ENCODE measurements around the gene SEMA3E.
"Not testable (repeated sequence)": the region's sequence is repeated elsewhere in the genome, so short reads cannot be mapped to it uniquely, and the experiment has no call there.

The SEMA3E gene

GRCh38 chr7:83575436-83575835 lies 73.5 kb downstream of the SEMA3E start:
- no peak overlapping the region for H3K4me3 ChIP-seq

GRCh38 chr7:83574616-83575015 lies 74.3 kb downstream of the SEMA3E start:
- Histone ChIP-seq H3K27ac (no peak overlapping the region), H3K4me3 (no peak overlapping the region)

More at GRCh38 chr7:83575436-83575835, 73.5 kb downstream of the SEMA3E start:
- H3K27ac ChIP-seq, result no peak overlapping the region

- Histone ChIP-seq H3K4me3 (no peak overlapping the region), H3K27ac (no peak overlapping the region)
These were observed 86.0 kb downstream of the SEMA3E start for GRCh38 chr7:83562960-83563359.

- Histone ChIP-seq H3K27ac (no peak overlapping the region), H3K4me3 (no peak overlapping the region)
These were observed 86.7 kb downstream of the SEMA3E start for GRCh38 chr7:83562289-83562688.

GRCh38 chr7:83559887-83560286 lies 89.1 kb downstream of the SEMA3E start:
- no peak overlapping the region for H3K27ac ChIP-seq
- no peak overlapping the region for H3K4me3 ChIP-seq

- H3K27ac ChIP-seq, H3K4me3 ChIP-seq: not testable (repeated sequence)
These were observed 96.4 kb downstream of the SEMA3E start for GRCh38 chr7:83552556-83552955.

- Histone ChIP-seq H3K27ac (no peak overlapping the region), H3K4me3 (no peak overlapping the region)
These were observed 98.8 kb downstream of the SEMA3E start for GRCh38 chr7:83550100-83550499.

- Histone ChIP-seq H3K4me3 (no peak overlapping the region), H3K27ac (no peak overlapping the region)
These were observed 100.7 kb downstream of the SEMA3E start for GRCh38 chr7:83548250-83548649.

- no peak overlapping the region for H3K4me3 ChIP-seq
- no peak overlapping the region for H3K27ac ChIP-seq
These were observed 101.4 kb downstream of the SEMA3E start for GRCh38 chr7:83547526-83547925.

- H3K4me3 ChIP-seq, result no peak overlapping the region
- no peak overlapping the region for H3K27ac ChIP-seq
These were observed 102.4 kb downstream of the SEMA3E start for GRCh38 chr7:83546586-83546985.

- H3K4me3 ChIP-seq, result no peak overlapping the region
These were observed 107.6 kb downstream of the SEMA3E start for GRCh38 chr7:83541187-83541960.

GRCh38 chr7:83534488-83534887 lies 114.5 kb downstream of the SEMA3E start:
- no peak overlapping the region for H3K4me3 ChIP-seq
- H3K27ac ChIP-seq, result no peak overlapping the region

More at GRCh38 chr7:83541187-83541960, 107.6 kb downstream of the SEMA3E start:
- H3K27ac ChIP-seq, result no peak overlapping the region

GRCh38 chr7:83532219-83532618 lies 116.7 kb downstream of the SEMA3E start:
- H3K4me3 ChIP-seq, result no peak overlapping the region
- no peak overlapping the region for H3K27ac ChIP-seq

GRCh38 chr7:83531766-83532165 lies 117.2 kb downstream of the SEMA3E start:
- no peak overlapping the region for H3K4me3 ChIP-seq
- no peak overlapping the region for H3K27ac ChIP-seq

GRCh38 chr7:83528925-83529423 lies 120.0 kb downstream of the SEMA3E start:
- Histone ChIP-seq H3K27ac (no peak overlapping the region), H3K4me3 (no peak overlapping the region)

GRCh38 chr7:83524277-83525075 lies 124.5 kb downstream of the SEMA3E start:
- no peak overlapping the region for H3K27ac ChIP-seq
- no peak overlapping the region for H3K4me3 ChIP-seq

- Histone ChIP-seq H3K4me3 (no peak overlapping the region), H3K27ac (no peak overlapping the region)
These were observed 128.2 kb downstream of the SEMA3E start for GRCh38 chr7:83520726-83521125.

- no peak overlapping the region for H3K27ac ChIP-seq
These were observed 129.7 kb downstream of the SEMA3E start for GRCh38 chr7:83519240-83519639.

GRCh38 chr7:83517035-83517700 lies 131.8 kb downstream of the SEMA3E start:
- Histone ChIP-seq H3K27ac (no peak overlapping the region), H3K4me3 (no peak overlapping the region)

More at GRCh38 chr7:83519240-83519639, 129.7 kb downstream of the SEMA3E start:
- no peak overlapping the region for H3K4me3 ChIP-seq

- no peak overlapping the region for H3K27ac ChIP-seq
- H3K4me3 ChIP-seq, result no peak overlapping the region
These were observed 134.0 kb downstream of the SEMA3E start for GRCh38 chr7:83514977-83515376.
